Measurements from ENCODE around the gene CHST11. TPM values are rescaled to one million over a fixed set of nuclear protein-coding genes. Genes with fewer than 3 reads are reported as not detected.

Gene CHST11
- total RNA-seq, 3 donors from 2014 or later: 12.5 to 16.4 (median 15.5) TPM

- no peak for TF ChIP-seq CTCF (IDR thresholded peaks at IDR 0.05)
- no peak for TF ChIP-seq POLR2A (IDR thresholded peaks at IDR 0.05)
- no peak for TF ChIP-seq POLR2AphosphoS5 (IDR thresholded peaks at IDR 0.05)
- Histone ChIP-seq H3K4me3 (no peak overlapping the region), H3K27ac (no peak overlapping the region), H3K36me3 (no peaks in the 10 kb centered on the region), H3K4me1 (peaks cover 0 to 4% of the 10 kb centered on the region in 2 donors), H3K27me3 (no peaks in the 10 kb centered on the region), H3K9me3 (no peaks in the 10 kb centered on the region)
- DNase-seq (ENCODE audit: low spot score in 2 of 2): no peak
- intact Hi-C loops (cut with DNase I; ENCODE audit: low total_unique reads): no loop called here
These were observed 81.3 kb downstream of the CHST11 start for GRCh38 chr12:104538056-104538455.

- intact Hi-C loops (cut with DNase I; ENCODE audit: low total_unique reads): no loop called here
These were observed 82.2 kb downstream of the CHST11 start for GRCh38 chr12:104538891-104539462.

GRCh38 chr12:104544836-104545235, 88.1 kb downstream of the CHST11 start:
- H3K9me3 ChIP-seq: no peaks in the 10 kb centered on the region
- DNase-seq (ENCODE audit: low spot score in 2 of 2): no peak
- intact Hi-C loops (cut with DNase I; ENCODE audit: low total_unique reads): no loop called here
- no peaks in the 10 kb centered on the region for H3K4me1 ChIP-seq
- no peaks in the 10 kb centered on the region for H3K27me3 ChIP-seq
- H3K4me3 ChIP-seq: no peak overlapping the region
- no peak overlapping the region for H3K27ac ChIP-seq
- no peak for TF ChIP-seq CTCF (IDR thresholded peaks at IDR 0.05)
- TF ChIP-seq POLR2AphosphoS5 (IDR thresholded peaks at IDR 0.05): no peak
- TF ChIP-seq POLR2A (IDR thresholded peaks at IDR 0.05): no peak
- no peaks in the 10 kb centered on the region for H3K36me3 ChIP-seq

More at GRCh38 chr12:104538891-104539462, 82.2 kb downstream of the CHST11 start:
- no peaks in the 10 kb centered on the region for H3K4me1 ChIP-seq
- no peak for TF ChIP-seq POLR2A (IDR thresholded peaks at IDR 0.05)
- no peak for TF ChIP-seq POLR2AphosphoS5 (IDR thresholded peaks at IDR 0.05)
- no peak for TF ChIP-seq CTCF (IDR thresholded peaks at IDR 0.05)
- H3K27ac ChIP-seq: no peak overlapping the region
- no peak overlapping the region for H3K4me3 ChIP-seq
- H3K36me3 ChIP-seq: no peaks in the 10 kb centered on the region
- no peaks in the 10 kb centered on the region for H3K9me3 ChIP-seq
- H3K27me3 ChIP-seq: no peaks in the 10 kb centered on the region
- DNase-seq (ENCODE audit: low spot score in 2 of 2): no peak

- no peaks in the 10 kb centered on the region for H3K9me3 ChIP-seq
- H3K36me3 ChIP-seq: no peaks in the 10 kb centered on the region
- H3K4me1 ChIP-seq: no peaks in the 10 kb centered on the region
- DNase-seq (ENCODE audit: low spot score in 2 of 2): no peak
- no peak overlapping the region for H3K27ac ChIP-seq
- H3K4me3 ChIP-seq: no peak overlapping the region
- TF ChIP-seq POLR2AphosphoS5 (IDR thresholded peaks at IDR 0.05) (no peak), POLR2A (IDR thresholded peaks at IDR 0.05) (no peak), CTCF (IDR thresholded peaks at IDR 0.05) (no peak)
- H3K27me3 ChIP-seq: no peaks in the 10 kb centered on the region
- intact Hi-C loops (cut with DNase I; ENCODE audit: low total_unique reads): no loop called here
These were observed 89.8 kb downstream of the CHST11 start for GRCh38 chr12:104546575-104546974.

- Histone ChIP-seq H3K9me3 (no peaks in the 10 kb centered on the region), H3K27ac (peak overlapping the region in 1 of 2 donors; percentile 3), H3K27me3 (no peaks in the 10 kb centered on the region), H3K36me3 (no peaks in the 10 kb centered on the region), H3K4me3 (no peak overlapping the region), H3K4me1 (no peaks in the 10 kb centered on the region)
- peak in 1 of 2 donors; percentile 24 for DNase-seq (ENCODE audit: low spot score in 2 of 2)
- intact Hi-C loops (cut with DNase I; ENCODE audit: low total_unique reads): no loop called here
- no peak for TF ChIP-seq CTCF (IDR thresholded peaks at IDR 0.05)
- TF ChIP-seq POLR2AphosphoS5 (IDR thresholded peaks at IDR 0.05): no peak
- no peak for TF ChIP-seq POLR2A (IDR thresholded peaks at IDR 0.05)
These were observed 90.5 kb downstream of the CHST11 start for GRCh38 chr12:104547235-104547634.

All from breast epithelium (tissue), 4 donors.